HG03565 (cell line): ENCODE data around the gene ABCD1.
"Not testable (repeated sequence)": the region's sequence is repeated elsewhere in the genome, so short reads cannot be mapped to it uniquely, and the experiment has no call there.

Source experiments
- ATAC-seq: cut with Tn5 transposase; IDR thresholded peaks from one replicate; pipeline ENCODE4 v1.9.1; 2021; ENCODE audit warnings: mild to moderate bottlenecking, moderate library complexity; ENCODE audit not compliant: unreplicated experiment

Gene ABCD1

GRCh38 chrX:153693216-153694086 is 31.2 kb upstream of the ABCD1 start:
- ATAC-seq = no peak

DNA sequence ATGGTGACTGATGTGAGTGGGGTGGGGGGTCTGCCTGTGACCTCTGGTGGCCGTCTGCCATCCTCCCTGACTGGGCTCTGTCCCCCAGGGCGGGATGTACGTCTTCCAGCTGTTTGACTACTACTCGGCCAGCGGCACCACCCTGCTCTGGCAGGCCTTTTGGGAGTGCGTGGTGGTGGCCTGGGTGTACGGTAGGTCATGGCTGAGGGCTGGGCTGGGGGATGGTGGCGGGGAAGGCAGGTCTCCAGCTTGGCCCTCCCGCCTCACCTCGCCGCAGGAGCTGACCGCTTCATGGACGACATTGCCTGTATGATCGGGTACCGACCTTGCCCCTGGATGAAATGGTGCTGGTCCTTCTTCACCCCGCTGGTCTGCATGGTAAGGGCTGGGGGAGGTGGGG is 30.4 kb upstream of the ABCD1 start:
- not testable (repeated sequence) for ATAC-seq

DNA sequence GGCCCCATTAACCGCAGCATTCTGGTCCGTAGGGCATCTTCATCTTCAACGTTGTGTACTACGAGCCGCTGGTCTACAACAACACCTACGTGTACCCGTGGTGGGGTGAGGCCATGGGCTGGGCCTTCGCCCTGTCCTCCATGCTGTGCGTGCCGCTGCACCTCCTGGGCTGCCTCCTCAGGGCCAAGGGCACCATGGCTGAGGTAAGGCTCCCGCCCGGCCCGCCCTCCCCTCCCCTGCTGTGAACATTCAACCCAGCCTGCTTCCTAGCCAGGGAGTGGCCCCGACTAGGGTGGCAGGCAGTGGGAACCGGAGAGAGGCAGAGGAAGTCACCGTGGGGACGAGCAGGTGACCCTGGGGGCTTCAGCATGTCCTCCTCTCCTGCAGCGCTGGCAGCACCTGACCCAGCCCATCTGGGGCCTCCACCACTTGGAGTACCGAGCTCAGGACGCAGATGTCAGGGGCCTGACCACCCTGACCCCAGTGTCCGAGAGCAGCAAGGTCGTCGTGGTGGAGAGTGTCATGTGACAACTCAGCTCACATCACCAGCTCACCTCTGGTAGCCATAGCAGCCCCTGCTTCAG is 29.9 kb upstream of the ABCD1 start:
- ATAC-seq = no peak

DNA sequence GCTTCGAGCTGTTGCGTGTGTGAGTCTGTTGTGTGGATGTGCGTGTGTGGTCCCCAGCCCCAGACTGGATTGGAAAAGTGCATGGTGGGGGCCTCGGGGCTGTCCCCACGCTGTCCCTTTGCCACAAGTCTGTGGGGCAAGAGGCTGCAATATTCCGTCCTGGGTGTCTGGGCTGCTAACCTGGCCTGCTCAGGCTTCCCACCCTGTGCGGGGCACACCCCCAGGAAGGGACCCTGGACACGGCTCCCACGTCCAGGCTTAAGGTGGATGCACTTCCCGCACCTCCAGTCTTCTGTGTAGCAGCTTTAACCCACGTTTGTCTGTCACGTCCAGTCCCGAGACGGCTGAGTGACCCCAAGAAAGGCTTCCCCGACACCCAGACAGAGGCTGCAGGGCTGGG is 28.6 kb upstream of the ABCD1 start:
- ATAC-seq = no peak

- not testable (repeated sequence) for ATAC-seq
These were observed 28.1 kb upstream of the ABCD1 start for GRCh38 chrX:153696538-153696937.

DNA sequence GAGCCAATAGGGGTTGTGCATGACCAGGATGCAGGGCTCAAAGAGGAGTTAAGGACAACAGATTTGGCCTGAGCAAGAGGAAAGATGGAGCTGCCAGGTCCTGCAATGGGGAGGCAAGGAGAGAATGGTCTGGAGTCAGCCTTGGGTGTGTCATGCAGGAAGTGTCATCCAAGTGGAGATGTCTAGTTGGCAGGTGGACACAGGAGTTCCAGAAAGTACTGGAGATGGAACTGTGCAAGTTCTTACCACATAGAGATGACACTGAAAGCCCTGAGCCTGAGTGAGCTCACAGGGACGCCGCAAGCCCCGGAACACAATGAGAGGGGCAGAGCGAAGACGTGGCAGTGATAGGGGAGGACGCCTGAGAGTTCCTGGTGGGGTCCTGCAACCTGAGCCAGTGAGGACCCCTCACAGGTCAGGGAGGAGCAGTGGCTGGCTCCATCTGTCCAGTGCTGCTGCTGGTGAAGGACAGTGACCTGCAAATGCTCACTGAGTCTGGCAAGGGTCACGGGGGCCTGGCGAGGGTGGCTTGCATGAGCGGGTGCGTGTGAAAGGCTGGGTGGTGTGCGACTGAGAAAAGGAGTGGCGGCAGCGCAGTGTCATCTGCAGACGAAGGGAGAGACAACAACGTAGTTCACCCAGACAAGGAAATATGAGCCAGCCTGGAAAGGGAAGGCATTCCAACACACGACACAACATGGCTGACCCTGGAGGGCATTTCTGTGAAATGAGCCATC is 27.5 kb upstream of the ABCD1 start:
- ATAC-seq = not testable (repeated sequence)

DNA sequence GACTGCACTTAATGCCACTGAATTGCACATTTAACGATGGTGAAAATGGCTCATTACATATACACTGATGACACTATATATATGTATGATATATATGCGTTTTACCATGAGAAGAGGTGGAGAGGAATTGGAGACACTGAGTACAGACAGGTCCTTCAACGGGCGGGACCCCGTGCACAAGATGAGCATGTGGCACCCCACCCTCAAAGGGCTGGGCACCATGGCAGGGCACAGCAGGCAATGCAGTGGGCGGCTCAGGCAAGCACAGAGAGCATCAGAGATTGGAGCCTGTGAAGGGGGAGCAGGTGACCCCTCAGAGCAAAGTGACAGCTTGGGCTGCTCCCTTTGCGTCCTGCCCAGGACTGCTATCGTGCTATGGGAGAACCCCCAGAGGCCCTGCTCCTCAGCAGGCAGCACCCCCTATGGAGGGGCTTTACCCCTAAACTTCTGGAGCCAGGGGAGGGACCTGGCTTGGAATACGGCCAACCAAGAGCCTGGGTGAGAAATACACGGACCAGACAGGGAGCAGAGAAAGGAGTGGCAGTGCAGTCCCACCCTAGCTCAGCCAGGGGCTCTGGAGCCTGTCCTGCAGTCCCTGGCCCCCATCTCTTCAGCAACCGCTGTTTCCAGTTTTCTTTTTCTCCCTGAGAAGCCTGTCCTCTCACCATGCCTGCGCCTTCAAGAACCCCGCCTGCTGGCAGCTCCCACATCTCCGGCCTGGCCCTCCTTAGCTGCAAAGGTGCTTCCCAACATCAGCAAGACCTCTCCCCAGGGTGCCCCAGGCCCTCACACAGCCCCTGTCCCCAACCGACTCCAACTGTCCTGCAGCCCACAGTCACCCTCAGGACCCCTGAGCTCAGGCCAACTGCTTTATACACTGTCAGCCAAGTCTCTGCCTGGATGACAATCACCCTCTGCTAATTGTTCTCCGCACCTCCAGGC is 26.5 kb upstream of the ABCD1 start:
- no peak for ATAC-seq

GRCh38 chrX:153699210-153699783 is 25.4 kb upstream of the ABCD1 start:
- ATAC-seq = not testable (repeated sequence)

DNA sequence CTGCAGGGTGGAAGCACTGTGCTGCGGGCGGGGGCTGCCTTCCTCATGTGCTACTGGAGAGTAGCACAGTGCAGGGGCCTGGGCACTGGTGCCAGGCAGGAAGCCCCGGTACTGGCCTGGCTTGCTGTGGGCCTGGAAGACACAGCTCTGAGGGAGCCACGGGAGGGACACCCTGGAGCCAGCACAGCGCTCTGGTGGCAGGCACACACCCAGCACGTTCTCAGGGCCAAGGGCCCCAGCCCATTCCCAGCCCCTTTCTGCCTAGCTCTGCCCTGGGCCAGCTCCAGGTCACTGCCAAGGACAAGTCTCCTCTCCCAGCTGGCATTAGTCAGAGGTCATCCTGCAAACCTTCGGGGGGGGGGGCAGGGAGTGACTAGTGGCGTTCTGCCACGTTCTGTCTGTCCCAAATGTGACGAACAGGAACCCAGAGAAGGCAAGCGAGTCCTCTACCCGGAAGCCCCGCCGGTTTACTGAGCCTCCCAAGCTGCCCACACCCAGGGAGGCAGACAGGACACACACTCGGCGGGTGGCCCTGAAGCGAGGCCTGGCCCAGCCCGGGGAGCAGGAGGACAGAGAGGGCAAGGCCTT is 24.8 kb upstream of the ABCD1 start:
- not testable (repeated sequence) for ATAC-seq

- no peak for ATAC-seq
These were observed 24.2 kb upstream of the ABCD1 start for GRCh38 chrX:153700376-153700945.

- no peak for ATAC-seq
These were observed 23.7 kb upstream of the ABCD1 start for GRCh38 chrX:153700967-153701366.

DNA sequence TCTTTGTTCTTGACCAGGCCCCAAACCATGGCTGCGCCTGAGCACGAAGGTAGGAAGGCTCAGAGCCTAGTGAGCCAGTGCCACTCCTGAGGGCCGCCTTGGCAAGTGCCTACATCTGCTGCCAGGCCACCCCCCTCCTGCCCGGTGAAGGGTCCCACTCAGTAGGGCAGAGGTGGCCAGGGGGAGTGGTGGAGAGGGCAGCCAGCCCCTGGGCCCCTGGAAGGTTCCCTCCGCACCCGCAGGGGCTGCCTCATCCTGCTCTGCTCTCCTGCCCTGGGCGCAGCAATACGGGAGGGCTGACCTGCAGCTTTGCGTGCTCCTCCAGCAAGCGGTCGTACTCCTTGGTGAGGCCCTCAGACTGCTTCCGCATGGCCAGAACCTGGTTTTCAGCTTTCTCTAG is 22.9 kb upstream of the ABCD1 start:
- no peak for ATAC-seq

GRCh38 chrX:153702336-153703035 is 22.2 kb upstream of the ABCD1 start:
- ATAC-seq = no peak

DNA sequence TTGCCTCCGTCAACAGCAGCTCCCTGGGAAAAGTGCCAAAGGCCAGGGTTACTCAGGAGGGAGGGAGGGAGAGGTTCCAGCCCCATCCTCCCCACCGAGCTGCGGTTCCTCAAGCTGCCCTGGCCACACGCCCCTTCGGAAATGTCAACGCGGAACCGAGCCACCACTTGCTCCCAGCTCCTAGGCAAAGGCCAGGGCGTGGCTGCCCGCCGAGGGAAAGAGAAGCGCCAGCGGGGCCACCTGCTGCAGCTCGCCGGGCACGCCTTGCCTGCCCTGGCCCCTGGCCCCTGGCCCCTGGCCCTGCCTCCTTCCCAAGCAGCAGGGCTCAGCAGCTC is 21.7 kb upstream of the ABCD1 start:
- no peak for ATAC-seq

DNA sequence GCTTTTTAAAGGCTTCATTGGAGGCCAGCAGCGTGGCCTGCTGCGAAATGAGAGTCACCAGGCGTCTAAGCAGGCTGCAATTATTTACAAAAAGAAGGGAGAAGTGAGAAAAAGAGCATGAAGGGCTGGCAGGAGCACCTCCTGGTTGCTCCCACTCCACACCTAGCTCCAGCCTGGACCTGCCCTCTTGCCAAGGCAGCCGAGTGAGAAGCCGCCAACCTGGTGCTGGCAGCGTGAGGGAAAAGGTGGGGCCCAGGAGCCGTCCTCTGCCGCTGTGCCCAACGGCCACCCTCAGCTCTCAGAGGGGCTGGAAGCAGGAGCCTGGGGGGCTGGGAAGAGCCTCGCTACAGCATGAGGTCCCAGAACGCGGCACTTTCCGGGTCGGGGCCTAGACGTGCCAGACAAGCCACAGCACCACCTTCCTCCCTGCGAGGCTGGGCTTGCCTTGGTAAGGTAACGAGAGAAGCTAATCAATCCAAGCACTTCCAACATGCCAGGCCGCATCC is 20.6 kb upstream of the ABCD1 start:
- no peak for ATAC-seq

- ATAC-seq = not testable (repeated sequence)
These were observed 19.8 kb upstream of the ABCD1 start for GRCh38 chrX:153704631-153705402.

DNA sequence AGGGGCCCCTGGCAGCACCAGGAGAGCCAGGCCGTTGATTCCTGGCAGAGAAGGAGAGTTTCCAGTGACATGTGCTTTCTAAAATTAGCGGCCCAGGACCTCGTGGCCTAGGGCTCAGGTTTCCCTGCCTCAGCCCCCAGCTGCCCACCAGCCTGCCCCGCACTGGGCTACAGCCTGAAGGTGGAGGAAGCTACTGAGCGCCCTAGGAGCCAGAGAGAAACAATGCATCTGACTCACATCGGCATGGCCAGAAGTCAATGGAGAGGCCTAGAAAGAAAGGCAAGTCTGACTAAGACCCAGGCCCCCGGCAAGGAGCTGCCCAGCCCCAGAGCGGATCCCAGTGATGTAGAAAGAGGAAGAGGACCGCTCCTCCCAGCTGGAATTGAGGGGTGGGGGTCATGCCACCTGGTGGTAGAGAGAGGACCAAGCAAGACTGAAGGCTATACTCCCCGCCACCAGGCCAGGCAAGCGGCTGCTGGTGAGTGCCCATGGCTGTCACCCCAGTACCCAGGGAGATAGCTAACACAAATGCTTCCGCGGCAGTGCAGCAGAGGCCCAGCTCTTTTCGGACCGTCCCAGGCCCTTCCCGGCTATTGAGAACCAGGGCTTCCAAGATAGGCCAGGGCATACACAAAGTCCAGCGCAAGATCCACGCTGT is 19.1 kb upstream of the ABCD1 start:
- ATAC-seq = not testable (repeated sequence)

- ATAC-seq = no peak
These were observed 17.9 kb upstream of the ABCD1 start for GRCh38 chrX:153706799-153707198.
